Measurements from ENCODE around the gene DAP. TPM values are rescaled to one million over a fixed set of nuclear protein-coding genes. Genes with fewer than 3 reads are reported as not detected.

The DAP gene
- total and polyA plus RNA-seq, 12 donors = 14.2 to 52.5 (median 28.0) TPM

GRCh38 chr5:10747678-10748622 is 13.1 kb downstream of the DAP start:
- Histone ChIP-seq H3K4me1 (peaks cover 0 to 35% (median 12%) of the 10 kb centered on the region in 9 donors), H3K4me3 (no peak overlapping the region), H3K27ac (no peak overlapping the region), H3K27me3 (no peaks in the 10 kb centered on the region), H3K9me3 (peaks cover 0 to 3% (median 0%) of the 10 kb centered on the region in 11 donors), H3K36me3 (peaks cover 0 to 96% (median 15%) of the 10 kb centered on the region in 9 donors)
- ATAC-seq (no peak), DNase-seq (no peak)
- 87 to 89% methylated on average over 9 of the region's 9 CpGs for WGBS, 2 donors
- intact Hi-C loops (cut with DNase I) = no loop called here
- TF ChIP-seq CTCF (IDR thresholded peaks at IDR 0.05) = no peak

GRCh38 chr5:10746711-10747110 is 14.3 kb downstream of the DAP start:
- peaks cover 0 to 35% (median 12%) of the 10 kb centered on the region in 9 donors for H3K4me1 ChIP-seq
- peaks cover 0 to 91% (median 15%) of the 10 kb centered on the region in 9 donors for H3K36me3 ChIP-seq
- 75 to 77% methylated on average over 6 of the region's 6 CpGs for WGBS, 2 donors
- H3K9me3 ChIP-seq = peaks cover 0 to 7% (median 0%) of the 10 kb centered on the region in 11 donors
- no peak overlapping the region for H3K4me3 ChIP-seq
- TF ChIP-seq CTCF (IDR thresholded peaks at IDR 0.05) = no peak
- H3K27ac ChIP-seq = peak overlapping the region in 1 of 10 donors; percentile 11
- DNase-seq (peak in 1 of 2 donors; percentile 31), ATAC-seq (peak in 7 of 8 donors; percentile 37 to 87 (median 62))
- H3K27me3 ChIP-seq = no peaks in the 10 kb centered on the region
- intact Hi-C loops (cut with DNase I) = no loop called here

- intact Hi-C loops (cut with DNase I) = no loop called here
- no peaks in the 10 kb centered on the region for H3K27me3 ChIP-seq
- peaks cover 0 to 91% (median 28%) of the 10 kb centered on the region in 9 donors for H3K36me3 ChIP-seq
- no peak overlapping the region for H3K4me3 ChIP-seq
- H3K27ac ChIP-seq = peak overlapping the region in 3 of 10 donors; percentile 2 to 52 (median 48)
- 57 to 67% methylated on average over 5 of the region's 5 CpGs for WGBS, 2 donors
- H3K4me1 ChIP-seq = peaks cover 0 to 35% (median 12%) of the 10 kb centered on the region in 9 donors
- peaks cover 0 to 17% (median 6%) of the 10 kb centered on the region in 11 donors for H3K9me3 ChIP-seq
- no peak for TF ChIP-seq CTCF (IDR thresholded peaks at IDR 0.05)
- DNase-seq = peak in 1 of 2 donors; percentile 29
- ATAC-seq = peak; percentile 69 to 94 (median 85)
Observed at GRCh38 chr5:10745133-10745532, 15.9 kb downstream of the DAP start.

GRCh38 chr5:10744681-10745080 is 16.4 kb downstream of the DAP start:
- Histone ChIP-seq H3K9me3 (peaks cover 0 to 21% (median 8%) of the 10 kb centered on the region in 11 donors), H3K27ac (peak overlapping the region in 3 of 10 donors; percentile 2 to 52 (median 48)), H3K4me3 (no peak overlapping the region), H3K27me3 (no peaks in the 10 kb centered on the region), H3K36me3 (peaks cover 0 to 90% (median 29%) of the 10 kb centered on the region in 9 donors), H3K4me1 (peaks cover 0 to 35% (median 12%) of the 10 kb centered on the region in 9 donors)
- ATAC-seq (peak in 6 of 8 donors; percentile 38 to 74 (median 52)), DNase-seq (no peak)
- no peak for TF ChIP-seq CTCF (IDR thresholded peaks at IDR 0.05)
- intact Hi-C loops (cut with DNase I) = no loop called here
- 65 to 78% methylated on average over 8 of the region's 8 CpGs for WGBS, 2 donors
